GM18499 (cell line): ENCODE results near the gene EPB41L2.
A peak's percentile ranks its signal among the peaks of the same experiment; 100 is the strongest.

Experiments
- ATAC-seq: cut with Tn5 transposase; IDR thresholded peaks from one replicate; pipeline ENCODE4 v1.9.1; 2021; ENCODE audit warnings: moderate number of reproducible peaks; ENCODE audit not compliant: insufficient read depth, unreplicated experiment

Gene EPB41L2

GRCh38 chr6:130851026-130851425, 212.0 kb downstream of the EPB41L2 start:
- ATAC-seq, result no peak

- no peak for ATAC-seq
Observed at GRCh38 chr6:130849594-130849993, 213.5 kb downstream of the EPB41L2 start.

- peak; percentile 70 for ATAC-seq
Observed at GRCh38 chr6:130848945-130849344, 214.1 kb downstream of the EPB41L2 start.

- no peak for ATAC-seq
Observed at GRCh38 chr6:130847001-130847910, 215.8 kb downstream of the EPB41L2 start.

DNA sequence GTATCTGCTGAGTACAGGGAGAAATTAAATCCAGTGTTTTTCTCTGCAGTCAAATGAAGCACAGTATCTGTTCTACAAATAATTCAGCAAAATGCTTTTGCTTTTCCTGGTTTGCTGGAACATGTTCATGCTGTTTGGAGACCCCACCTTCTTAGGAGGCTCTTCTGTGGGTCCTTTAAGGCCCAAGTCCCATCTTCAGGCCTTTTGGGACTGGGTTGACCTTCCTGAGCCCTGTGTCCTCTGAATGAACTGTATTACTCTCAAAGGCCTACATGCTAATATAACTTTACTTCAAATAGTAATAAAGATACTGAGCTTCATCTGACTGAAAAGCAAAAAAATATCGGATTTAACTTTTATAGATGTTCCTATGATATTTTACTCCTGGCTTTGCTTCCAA, 216.5 kb downstream of the EPB41L2 start:
- no peak for ATAC-seq

DNA sequence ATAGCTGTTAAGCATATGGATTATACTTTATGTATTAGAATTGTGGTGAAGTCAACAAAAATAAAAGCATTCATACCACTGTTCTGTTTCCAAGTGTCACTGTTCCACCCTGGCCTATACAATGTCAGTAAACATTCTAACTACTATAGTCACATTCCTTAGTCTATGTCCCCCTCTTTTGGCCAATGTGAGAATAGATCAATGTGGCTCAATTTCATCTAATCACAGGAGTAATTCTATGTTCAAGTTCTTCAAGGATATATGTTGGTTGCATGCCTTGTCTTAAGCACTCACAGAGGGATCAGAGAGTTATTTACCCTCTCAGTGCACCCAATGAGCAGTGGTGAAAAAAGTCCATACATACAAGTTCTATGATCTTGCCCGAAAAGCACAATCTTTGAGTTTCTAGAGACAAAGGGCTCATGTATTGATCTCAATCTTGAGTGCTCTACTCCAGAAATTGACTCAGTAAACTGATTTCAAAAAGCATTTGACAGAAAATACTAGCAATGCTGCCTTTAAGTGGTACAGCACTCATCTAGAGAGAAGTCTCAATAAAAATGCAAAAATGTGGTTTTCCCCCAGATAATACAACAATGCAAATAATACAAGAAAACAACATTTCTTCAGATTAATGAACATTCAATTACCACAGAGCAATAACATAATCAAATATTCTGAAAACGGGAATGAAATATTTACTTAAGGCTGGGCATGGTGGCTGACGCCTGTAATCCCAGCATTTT, 219.3 kb downstream of the EPB41L2 start:
- no peak for ATAC-seq

DNA sequence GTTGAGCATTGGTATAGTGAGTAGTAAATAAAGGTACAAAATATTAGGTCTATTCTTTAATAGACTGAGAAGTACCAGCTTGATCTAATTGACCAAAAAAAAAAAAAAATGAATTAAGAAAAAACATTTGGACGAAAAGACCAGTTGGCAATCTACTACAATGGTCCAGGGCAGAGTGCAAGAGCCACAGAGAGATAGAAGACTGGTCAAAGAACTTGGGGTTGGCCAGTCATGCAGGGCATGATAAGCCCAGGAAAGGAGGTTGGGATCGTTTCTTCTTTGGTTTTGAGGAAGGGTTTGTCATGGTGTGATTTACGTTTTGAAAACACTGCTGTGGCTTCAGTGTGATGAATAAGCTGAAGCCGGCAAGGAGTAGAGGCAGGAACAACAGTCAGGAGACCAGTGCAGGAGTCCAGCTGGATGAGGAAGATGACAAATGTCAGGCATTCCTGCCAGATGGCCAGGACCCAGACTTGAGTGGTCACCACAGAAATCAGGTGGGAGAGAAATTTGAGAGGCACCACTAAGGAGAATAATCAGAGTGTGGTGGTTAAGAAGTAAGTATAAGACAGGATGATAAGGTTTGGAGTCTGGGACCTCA, 221.8 kb downstream of the EPB41L2 start:
- ATAC-seq, result no peak

GRCh38 chr6:130840050-130840449, 223.0 kb downstream of the EPB41L2 start:
- ATAC-seq, result no peak

DNA sequence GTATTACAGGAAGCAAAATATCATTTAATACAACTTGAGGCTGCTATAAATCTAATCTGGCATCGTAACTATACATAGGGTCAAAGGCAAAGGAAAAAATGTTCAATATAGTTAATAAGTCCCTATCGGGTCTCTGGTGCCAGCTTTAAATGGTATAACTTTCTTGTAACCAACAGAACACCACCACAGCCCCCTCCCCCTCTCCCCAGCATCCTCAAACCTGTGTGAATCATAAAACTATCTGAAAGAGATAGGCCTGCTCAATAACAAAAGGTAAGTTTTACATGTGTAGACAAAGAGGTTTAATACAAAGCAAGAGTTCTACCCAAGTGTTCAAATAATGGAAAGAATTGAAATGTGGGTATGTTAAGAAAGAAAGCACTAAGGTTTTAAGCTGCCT, 223.7 kb downstream of the EPB41L2 start:
- ATAC-seq, result no peak

GRCh38 chr6:130838951-130839350, 224.1 kb downstream of the EPB41L2 start:
- ATAC-seq, result no peak

- ATAC-seq, result no peak
Observed at GRCh38 chr6:130838250-130838860, 224.7 kb downstream of the EPB41L2 start.

- no peak for ATAC-seq
Observed at GRCh38 chr6:130837067-130837466, 226.0 kb downstream of the EPB41L2 start.

GRCh38 chr6:130836055-130836640, 226.9 kb downstream of the EPB41L2 start:
- ATAC-seq, result no peak

- ATAC-seq, result no peak
Observed at GRCh38 chr6:130834482-130835251, 228.4 kb downstream of the EPB41L2 start.

DNA sequence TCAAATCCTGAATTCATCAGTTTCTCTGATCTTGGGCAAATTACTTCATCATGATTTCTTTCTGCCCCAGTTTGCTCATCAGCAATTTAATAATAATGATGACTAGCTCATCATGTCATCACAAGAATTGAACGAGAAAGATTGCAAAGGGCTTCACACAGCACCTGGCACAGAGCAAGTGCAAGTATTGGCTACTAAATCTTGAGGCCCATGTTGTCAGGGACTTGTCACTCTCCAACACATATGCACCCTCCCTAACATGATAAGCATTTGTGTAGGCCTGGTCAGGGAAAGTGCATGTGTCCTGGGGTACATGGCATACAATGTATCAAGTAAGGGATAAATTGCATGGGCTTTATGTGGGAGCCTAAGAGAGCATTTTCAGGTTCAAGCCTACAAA, 229.5 kb downstream of the EPB41L2 start:
- ATAC-seq, result no peak

GRCh38 chr6:130831607-130832006, 231.4 kb downstream of the EPB41L2 start:
- ATAC-seq, result no peak

- no peak for ATAC-seq
Observed at GRCh38 chr6:130829333-130829910, 233.6 kb downstream of the EPB41L2 start.

DNA sequence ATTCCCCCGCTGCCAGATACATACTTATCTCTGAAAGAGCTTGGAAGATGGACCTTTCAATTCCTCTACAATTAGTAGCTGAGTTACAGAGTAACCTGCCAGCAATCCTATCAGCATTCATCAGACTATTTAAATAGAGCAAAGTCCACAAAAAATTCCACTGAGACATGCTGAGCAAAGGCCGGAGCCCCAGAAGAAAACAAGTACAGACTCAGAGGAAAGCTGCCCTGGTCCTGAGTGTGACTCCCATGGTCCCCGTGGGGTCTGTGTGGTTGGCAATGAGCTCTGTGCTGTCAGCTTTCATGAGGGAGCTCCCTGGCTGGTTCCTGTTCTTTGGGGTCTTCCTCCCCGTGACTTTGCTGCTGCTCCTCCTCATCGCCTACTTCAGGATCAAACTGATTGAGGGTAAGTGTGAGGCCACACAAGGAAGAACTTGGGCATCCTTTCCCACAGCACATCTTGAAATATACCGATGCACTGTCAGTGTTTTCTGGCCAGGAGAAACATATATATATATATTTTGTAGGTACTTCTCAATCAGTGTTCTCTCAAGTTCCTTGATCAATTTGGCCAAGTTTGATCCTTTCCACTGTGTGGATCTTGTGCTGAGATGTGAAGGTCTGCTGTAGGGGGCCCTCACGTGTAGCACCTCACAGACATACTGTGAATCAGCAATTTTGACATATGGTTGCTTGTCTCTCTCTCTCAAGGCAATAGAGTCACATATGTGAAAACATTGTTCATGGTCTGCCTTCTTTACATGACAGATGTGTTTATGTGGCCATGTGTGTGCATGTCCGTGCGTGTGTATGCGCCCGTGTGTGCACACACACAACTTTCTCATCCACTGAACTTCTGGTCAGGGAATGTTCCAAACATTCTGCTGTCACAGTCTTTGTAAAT, 235.5 kb downstream of the EPB41L2 start, which contains the start of gene SMLR1:
Gene SMLR1 (plus strand): TSS at position 160 of the 903 bp plus-strand sequence. CDS start 8 bp downstream, at position 168.
- ATAC-seq, result no peak
